Muscle layer of duodenum (tissue), 2 donors: Measurements from ENCODE around the gene KRTAP10-11.
"Not testable (repeated sequence)": the region's sequence is repeated elsewhere in the genome, so short reads cannot be mapped to it uniquely, and the experiment has no call there.

Experiments used
- H3K27ac ChIP-seq: one replicate; pipeline ENCODE4 v1.7.0; 2013; ENCODE audit warnings: mild to moderate bottlenecking, low read length
- H3K27me3 ChIP-seq: one replicate; pipeline ENCODE4 v1.7.0; 2013; ENCODE audit warnings: low read depth, mild to moderate bottlenecking, control low read depth, low read length
- H3K36me3 ChIP-seq, 2 donors: one replicate each; pipeline ENCODE4 v1.7.0; 2013; ENCODE audit warnings: low read length in 2 of 2, control low read depth in 1 of 2, mild to moderate bottlenecking in 1 of 2; ENCODE audit not compliant: insufficient read depth in 2 of 2, control insufficient read depth in 1 of 2
- H3K4me1 ChIP-seq, 2 donors: one replicate each; pipeline ENCODE4 v1.7.0; 2013; ENCODE audit warnings: low read length in 2 of 2, mild to moderate bottlenecking in 2 of 2, control low read depth in 1 of 2, moderate library complexity in 1 of 2; ENCODE audit not compliant: insufficient read depth in 2 of 2, control insufficient read depth in 1 of 2
- H3K4me3 ChIP-seq, 2 donors: one replicate each; pipeline ENCODE4 v1.7.0; 2013; ENCODE audit warnings: low read length in 2 of 2, low read depth in 1 of 2, mild to moderate bottlenecking in 1 of 2
- H3K9me3 ChIP-seq, 2 donors: one replicate each; pipeline ENCODE4 v1.7.0; 2013; ENCODE audit warnings: low read length in 2 of 2, control low read depth in 1 of 2, mild to moderate bottlenecking in 1 of 2; ENCODE audit not compliant: control insufficient read depth in 1 of 2
- donor health status: healthy.

The KRTAP10-11 gene

GRCh38 chr21:44628707-44629391 lies 17.4 kb upstream of the KRTAP10-11 start:
- Histone ChIP-seq H3K36me3 (no peaks in the 10 kb centered on the region), H3K9me3 (peaks cover 14 to 32% of the 10 kb centered on the region in 2 donors), H3K4me1 (no peaks in the 10 kb centered on the region), H3K4me3 (no peak overlapping the region), H3K27ac (no peak overlapping the region), H3K27me3 (no peaks in the 10 kb centered on the region)

GRCh38 chr21:44630440-44630839 lies 15.8 kb upstream of the KRTAP10-11 start:
- H3K36me3 ChIP-seq = no peaks in the 10 kb centered on the region
- H3K27me3 ChIP-seq = no peaks in the 10 kb centered on the region
- H3K27ac ChIP-seq = no peak overlapping the region
- no peaks in the 10 kb centered on the region for H3K4me1 ChIP-seq
- H3K4me3 ChIP-seq = peak overlapping the region in 1 of 2 donors; percentile 22
- H3K9me3 ChIP-seq = peaks cover 7 to 19% of the 10 kb centered on the region in 2 donors

GRCh38 chr21:44632067-44632466 lies 14.1 kb upstream of the KRTAP10-11 start:
- peaks cover 7 to 19% of the 10 kb centered on the region in 2 donors for H3K9me3 ChIP-seq
- H3K27me3 ChIP-seq = no peaks in the 10 kb centered on the region
- no peak overlapping the region for H3K4me3 ChIP-seq
- H3K4me1 ChIP-seq = no peaks in the 10 kb centered on the region
- no peaks in the 10 kb centered on the region for H3K36me3 ChIP-seq
- no peak overlapping the region for H3K27ac ChIP-seq

- H3K4me1 ChIP-seq = no peaks in the 10 kb centered on the region
- no peaks in the 10 kb centered on the region for H3K27me3 ChIP-seq
- H3K4me3 ChIP-seq = no peak overlapping the region
- peaks cover 12 to 18% of the 10 kb centered on the region in 2 donors for H3K9me3 ChIP-seq
- no peaks in the 10 kb centered on the region for H3K36me3 ChIP-seq
- no peak overlapping the region for H3K27ac ChIP-seq
These were observed 9.8 kb upstream of the KRTAP10-11 start for GRCh38 chr21:44636209-44637017.

- H3K4me3 ChIP-seq = no peak within 1 kb of the TSS
- no peak within 1 kb of the TSS for H3K27ac ChIP-seq
- peaks cover 13% of the 10 kb centered on the region in 2 donors for H3K9me3 ChIP-seq
- no peaks in the 10 kb centered on the region for H3K27me3 ChIP-seq
- no peaks in the 10 kb centered on the region for H3K36me3 ChIP-seq
- no peaks in the 10 kb centered on the region for H3K4me1 ChIP-seq
These were observed 9.0 kb upstream of the KRTAP10-11 start, which contains the start of gene KRTAP10-10 for GRCh38 chr21:44637018-44637850. TSS of gene KRTAP10-10 (plus strand) at chr21:44637356. CDS start at chr21:44637418, 62 bp downstream.

GRCh38 chr21:44637851-44638348 lies 8.3 kb upstream of the KRTAP10-11 start:
- H3K4me1 ChIP-seq, H3K4me3 ChIP-seq, H3K36me3 ChIP-seq, H3K27ac ChIP-seq, H3K27me3 ChIP-seq: not testable (repeated sequence)
- H3K9me3 ChIP-seq = peaks cover 11 to 12% of the 10 kb centered on the region in 2 donors

- not testable (repeated sequence) for H3K27me3 ChIP-seq, H3K4me1 ChIP-seq, H3K4me3 ChIP-seq, H3K27ac ChIP-seq, H3K36me3 ChIP-seq
- peaks cover 12 to 13% of the 10 kb centered on the region in 2 donors for H3K9me3 ChIP-seq
These were observed 7.5 kb upstream of the KRTAP10-11 start for GRCh38 chr21:44638506-44639330.

- Histone ChIP-seq H3K27me3 (no peaks in the 10 kb centered on the region), H3K27ac (no peak overlapping the region), H3K4me1 (no peaks in the 10 kb centered on the region), H3K9me3 (peaks cover 17 to 19% of the 10 kb centered on the region in 2 donors), H3K4me3 (no peak overlapping the region), H3K36me3 (no peaks in the 10 kb centered on the region)
These were observed 6.9 kb upstream of the KRTAP10-11 start for GRCh38 chr21:44639331-44639655.

GRCh38 chr21:44640761-44641160 lies 5.5 kb upstream of the KRTAP10-11 start:
- Histone ChIP-seq H3K36me3 (no peaks in the 10 kb centered on the region), H3K9me3 (peaks cover 17 to 27% of the 10 kb centered on the region in 2 donors), H3K27ac (no peak overlapping the region), H3K27me3 (no peaks in the 10 kb centered on the region), H3K4me1 (no peaks in the 10 kb centered on the region), H3K4me3 (no peak overlapping the region)

GRCh38 chr21:44643741-44644310 lies 2.4 kb upstream of the KRTAP10-11 start:
- Histone ChIP-seq H3K36me3 (no peaks in the 10 kb centered on the region), H3K4me3 (peak overlapping the region in 1 of 2 donors; percentile 11), H3K27ac (no peak overlapping the region), H3K4me1 (no peaks in the 10 kb centered on the region), H3K27me3 (no peaks in the 10 kb centered on the region), H3K9me3 (peaks cover 17 to 27% of the 10 kb centered on the region in 2 donors)
